Measurements from ENCODE around the gene VASH2. TPM values are rescaled to one million over a fixed set of nuclear protein-coding genes. Genes with fewer than 3 reads are reported as not detected.
A peak's percentile ranks its signal among the peaks of the same experiment; 100 is the strongest.

The VASH2 gene
- total and polyA plus RNA-seq, 2 of the 8 experiments (the other 6 are each of a cell fraction or from before 2014, with no cell fraction given) = 44.0 to 187 TPM

- TF ChIP-seq, protein P1, sequence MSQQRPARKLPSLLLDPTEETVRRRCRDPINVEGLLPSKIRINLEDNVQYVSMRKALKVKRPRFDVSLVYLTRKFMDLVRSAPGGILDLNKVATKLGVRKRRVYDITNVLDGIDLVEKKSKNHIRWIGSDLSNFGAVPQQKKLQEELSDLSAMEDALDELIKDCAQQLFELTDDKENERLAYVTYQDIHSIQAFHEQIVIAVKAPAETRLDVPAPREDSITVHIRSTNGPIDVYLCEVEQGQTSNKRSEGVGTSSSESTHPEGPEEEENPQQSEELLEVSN (IDR thresholded peaks at IDR 0.05) = peak; percentile 57; the same call in 1 of the 2 replicates
- no peak for TF ChIP-seq TEAD4 (IDR thresholded peaks at IDR 0.05; ENCODE audit: low read depth, low read length)
- no peak for TF ChIP-seq CHD2 (IDR thresholded peaks at IDR 0.05; ENCODE audit: low read length)
- no peak for TF ChIP-seq RNF2 (IDR thresholded peaks at IDR 0.05; ENCODE audit: borderline replicate concordance, low read depth, low read length, missing control alignments, poor library complexity, severe bottlenecking)
- TF ChIP-seq ASH2L (IDR thresholded peaks at IDR 0.05; ENCODE audit: low read length) = peak; percentile 18
- no peak for TF ChIP-seq GABPA (IDR thresholded peaks at IDR 0.05; ENCODE audit: borderline replicate concordance, insufficient read depth, low read length)
- no peak for TF ChIP-seq NANOG (IDR thresholded peaks at IDR 0.05; ENCODE audit: insufficient read depth, low read depth, low read length, poor library complexity, severe bottlenecking)
- TF ChIP-seq YY1 (IDR thresholded peaks at IDR 0.05; ENCODE audit: low read depth, low read length) = no peak
- TF ChIP-seq, protein P2, sequence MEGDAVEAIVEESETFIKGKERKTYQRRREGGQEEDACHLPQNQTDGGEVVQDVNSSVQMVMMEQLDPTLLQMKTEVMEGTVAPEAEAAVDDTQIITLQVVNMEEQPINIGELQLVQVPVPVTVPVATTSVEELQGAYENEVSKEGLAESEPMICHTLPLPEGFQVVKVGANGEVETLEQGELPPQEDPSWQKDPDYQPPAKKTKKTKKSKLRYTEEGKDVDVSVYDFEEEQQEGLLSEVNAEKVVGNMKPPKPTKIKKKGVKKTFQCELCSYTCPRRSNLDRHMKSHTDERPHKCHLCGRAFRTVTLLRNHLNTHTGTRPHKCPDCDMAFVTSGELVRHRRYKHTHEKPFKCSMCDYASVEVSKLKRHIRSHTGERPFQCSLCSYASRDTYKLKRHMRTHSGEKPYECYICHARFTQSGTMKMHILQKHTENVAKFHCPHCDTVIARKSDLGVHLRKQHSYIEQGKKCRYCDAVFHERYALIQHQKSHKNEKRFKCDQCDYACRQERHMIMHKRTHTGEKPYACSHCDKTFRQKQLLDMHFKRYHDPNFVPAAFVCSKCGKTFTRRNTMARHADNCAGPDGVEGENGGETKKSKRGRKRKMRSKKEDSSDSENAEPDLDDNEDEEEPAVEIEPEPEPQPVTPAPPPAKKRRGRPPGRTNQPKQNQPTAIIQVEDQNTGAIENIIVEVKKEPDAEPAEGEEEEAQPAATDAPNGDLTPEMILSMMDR (IDR thresholded peaks at IDR 0.05; ENCODE audit: control extremely low read depth in 1 of 3, insufficient read depth in 1 of 3, low read depth in 1 of 3, low read length in 3 of 3) = no peak
- no peak for TF ChIP-seq TAF1 (IDR thresholded peaks at IDR 0.05; ENCODE audit: low read depth, low read length)
- peak; percentile 62 for TF ChIP-seq KDM4A (IDR thresholded peaks at IDR 0.05; ENCODE audit: low read depth, low read length, severe bottlenecking)
- 0 out of 2 replicates have a peak, but pooled peaks have one; percentile 37 for TF ChIP-seq RBBP5 (IDR thresholded peaks at IDR 0.05; ENCODE audit: borderline replicate concordance, low read depth, low read length)
- 0 out of 4 replicates have a peak, but pooled peaks of 1 of the 2 experiments have one; percentile 36 for TF ChIP-seq HDAC2 (IDR thresholded peaks at IDR 0.05; ENCODE audit: borderline replicate concordance in 1 of 2, low read depth in 2 of 2, low read length in 2 of 2)
- peak; percentile 93 for TF ChIP-seq MAX (IDR thresholded peaks at IDR 0.05)
- TF ChIP-seq EZH2 (IDR thresholded peaks at IDR 0.05; ENCODE audit: low read depth, low read length, severe bottlenecking) = no peak
- no peak for TF ChIP-seq POU5F1 (IDR thresholded peaks at IDR 0.05; ENCODE audit: low read depth, low read length)
- TF ChIP-seq KDM1A (IDR thresholded peaks at IDR 0.05; ENCODE audit: borderline replicate concordance, low read length) = no peak
- TF ChIP-seq HDAC6 (IDR thresholded peaks at IDR 0.05; ENCODE audit: low read depth, low read length) = no peak
- TF ChIP-seq BCL11A (IDR thresholded peaks at IDR 0.05; ENCODE audit: low read depth in 2 of 2, low read length in 2 of 2) = no peak
These were observed 995 bp downstream of the VASH2 start (continued) for GRCh38 chr1:212951126-212951946.
